HG02763 (cell line): ENCODE results near the gene TBC1D10A.
A peak's percentile ranks its signal among the peaks of the same experiment; 100 is the strongest.

Experiments used
- ATAC-seq: cut with Tn5 transposase; IDR thresholded peaks from one replicate; pipeline ENCODE4 v1.9.1; 2021; ENCODE audit warnings: mild to moderate bottlenecking, moderate library complexity; ENCODE audit not compliant: unreplicated experiment

TBC1D10A gene

GRCh38 chr22:30268331-30268730, 58.4 kb downstream of the TBC1D10A start:
- ATAC-seq = no peak

GRCh38 chr22:30267382-30268302, 59.1 kb downstream of the TBC1D10A start:
- no peak for ATAC-seq

GRCh38 chr22:30266445-30267381, 60.0 kb downstream of the TBC1D10A start, which contains the start of gene OSM:
Gene OSM (minus strand): TSS chr22:30266851. CDS start chr22:30266799, 52 bp downstream.
- ATAC-seq = no peak

DNA sequence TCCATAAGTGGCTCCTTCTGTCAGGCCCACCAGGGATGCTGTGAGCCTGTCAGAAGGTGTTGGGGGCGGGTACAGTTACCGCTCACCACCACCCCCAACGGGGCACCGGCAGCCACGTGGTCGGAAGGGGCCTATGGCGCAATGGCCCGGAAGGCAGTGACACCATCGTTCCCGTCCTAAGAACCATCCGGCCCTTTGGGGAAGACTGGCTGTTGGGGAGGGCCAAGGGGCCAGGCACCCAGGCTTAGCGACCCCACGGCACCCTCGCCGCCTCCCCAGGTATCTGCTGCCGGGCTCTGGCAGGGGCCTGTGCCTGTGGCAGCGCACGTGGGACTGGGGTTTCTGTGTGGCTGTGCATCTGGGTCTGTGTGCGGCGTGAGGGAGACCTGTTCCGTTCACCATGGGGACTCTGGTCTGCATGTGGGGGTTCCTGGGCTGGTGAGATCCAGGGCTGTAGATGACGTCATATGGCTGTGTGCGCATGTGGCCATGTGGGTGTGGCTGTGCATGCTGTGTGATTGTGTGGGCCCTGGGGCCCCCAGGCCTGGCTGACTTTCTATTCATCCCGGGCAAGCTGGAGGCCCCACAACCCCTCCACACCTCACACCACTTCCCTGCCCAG, 60.8 kb downstream of the TBC1D10A start:
- ATAC-seq = peak; percentile 71

GRCh38 chr22:30265131-30265720, 61.5 kb downstream of the TBC1D10A start:
- no peak for ATAC-seq

DNA sequence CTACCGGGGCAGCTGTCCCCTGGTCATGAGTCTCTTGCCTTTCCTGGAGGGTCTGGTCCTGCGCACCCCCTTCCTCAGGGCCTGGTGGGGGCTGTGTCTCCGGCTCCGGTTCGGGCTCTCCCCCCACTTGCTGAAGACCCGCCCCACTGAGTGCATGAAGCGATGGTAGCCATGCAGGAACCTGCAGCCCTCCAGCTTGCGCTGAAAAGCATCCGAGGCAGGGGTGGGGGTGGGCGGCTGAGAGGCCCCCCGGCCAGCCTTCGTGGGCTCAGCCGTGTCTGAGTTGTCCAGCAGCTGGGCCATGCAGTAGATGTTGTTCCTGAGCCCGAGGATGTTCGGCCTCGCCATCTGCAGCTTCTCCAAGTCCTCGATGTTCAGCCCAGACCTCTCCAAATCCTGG, 62.9 kb downstream of the TBC1D10A start:
- no peak for ATAC-seq

- ATAC-seq = no peak
Observed at GRCh38 chr22:30262917-30263741, 63.6 kb downstream of the TBC1D10A start.

DNA sequence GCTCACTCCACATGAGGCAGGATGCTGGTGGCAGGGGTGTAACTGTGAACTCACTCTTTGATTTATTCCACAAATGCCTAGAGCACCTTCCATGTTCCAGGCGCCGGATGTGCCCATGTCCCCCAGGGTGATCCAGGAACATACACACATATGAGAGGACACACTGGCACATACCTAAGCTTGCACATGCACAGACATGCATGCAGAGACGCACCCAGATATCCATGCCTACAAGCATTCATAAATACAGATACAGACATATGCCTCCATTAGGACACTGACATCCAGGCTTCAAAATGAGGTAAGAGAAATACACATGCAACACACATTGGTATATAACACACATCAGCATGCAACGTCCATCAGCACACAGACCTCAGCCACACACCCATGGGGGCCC, 64.6 kb downstream of the TBC1D10A start:
- no peak for ATAC-seq

DNA sequence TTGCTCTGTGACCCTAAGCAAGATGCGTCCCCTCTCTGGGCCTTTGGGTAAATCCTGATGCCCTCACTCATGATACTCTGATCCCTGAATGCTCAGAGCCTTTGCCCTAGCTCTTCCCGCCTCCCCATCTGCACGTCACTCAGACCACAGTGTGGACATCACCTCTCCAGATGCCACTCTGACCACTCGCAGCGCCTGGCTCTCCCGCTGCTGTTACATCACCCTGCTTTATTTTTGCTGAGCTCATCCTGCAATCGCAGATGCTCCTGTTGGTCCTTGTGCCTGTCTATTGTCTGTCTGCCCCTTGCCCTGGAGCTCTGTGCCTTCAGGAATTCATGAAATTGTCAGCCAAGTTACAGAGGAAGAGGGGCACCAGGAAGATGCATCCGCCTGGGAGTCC, 65.6 kb downstream of the TBC1D10A start:
- no peak for ATAC-seq

DNA sequence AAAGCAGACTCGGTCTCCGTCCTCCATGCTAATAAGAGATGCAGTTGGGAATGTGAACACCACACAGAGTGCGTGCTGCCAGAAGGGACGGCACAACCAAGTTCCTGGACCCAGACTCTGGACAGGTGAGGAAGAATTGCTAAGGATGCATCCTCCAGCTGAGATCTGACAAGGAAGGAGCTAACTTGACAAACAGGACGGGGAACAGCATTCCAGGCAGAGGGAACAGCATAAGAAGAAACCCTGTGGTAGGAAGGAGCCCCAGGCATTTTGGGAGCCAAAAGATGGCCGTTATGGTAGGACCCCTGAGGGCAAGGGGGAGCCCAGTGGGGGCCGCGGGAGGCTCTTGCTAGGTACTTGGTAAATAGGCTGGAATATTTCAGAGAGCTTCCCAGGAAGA, 66.1 kb downstream of the TBC1D10A start:
- ATAC-seq = no peak

- no peak for ATAC-seq
Observed at GRCh38 chr22:30260276-30260675, 66.5 kb downstream of the TBC1D10A start.

DNA sequence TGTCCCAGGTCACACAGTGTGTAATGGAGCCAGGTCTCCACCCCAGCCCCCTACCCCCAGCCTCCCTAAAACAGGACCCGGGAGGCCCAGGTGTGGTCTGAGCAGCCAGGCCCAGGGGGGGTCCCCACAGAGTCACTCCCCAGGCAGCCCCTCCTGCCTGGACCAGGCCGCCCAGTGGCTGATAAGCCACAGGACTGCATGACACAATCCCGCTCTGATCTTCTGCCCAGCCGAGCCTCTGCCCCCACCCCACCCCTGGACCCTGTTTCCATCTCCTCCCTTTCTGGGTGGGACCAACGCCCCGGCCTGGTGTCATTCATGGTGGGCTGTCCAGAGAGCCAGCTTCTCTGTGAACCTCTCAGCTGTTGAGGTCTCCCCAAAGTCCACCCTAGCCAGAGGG, 72.4 kb downstream of the TBC1D10A start:
- ATAC-seq = no peak

- no peak for ATAC-seq
Observed at GRCh38 chr22:30253205-30253852, 73.4 kb downstream of the TBC1D10A start.

- no peak for ATAC-seq
Observed at GRCh38 chr22:30252411-30253204, 74.1 kb downstream of the TBC1D10A start.

DNA sequence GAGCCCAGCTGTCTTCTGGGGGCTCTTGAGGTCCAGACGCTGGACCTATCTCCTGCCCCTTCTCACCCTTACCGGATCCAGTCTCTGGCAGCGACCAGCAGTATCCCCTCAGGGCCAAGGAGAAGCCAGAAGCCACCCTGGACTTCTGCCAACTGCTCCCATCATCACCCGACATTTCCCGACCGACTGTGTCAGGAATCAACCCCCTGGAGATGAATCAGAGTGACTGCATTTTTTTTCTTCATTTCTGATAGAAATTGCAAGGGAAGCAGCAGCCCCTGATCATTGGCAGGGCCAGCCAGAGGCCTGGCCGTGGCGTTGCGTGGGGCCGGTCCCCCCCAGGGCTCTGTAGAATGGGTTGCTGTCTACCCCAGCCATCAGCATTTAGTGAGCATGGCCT, 75.0 kb downstream of the TBC1D10A start:
- ATAC-seq = no peak

- no peak for ATAC-seq
Observed at GRCh38 chr22:30250661-30251267, 76.0 kb downstream of the TBC1D10A start.

GRCh38 chr22:30250039-30250565, 76.6 kb downstream of the TBC1D10A start:
- no peak for ATAC-seq
